ENCODE data around the gene LTBP1. TPM values are rescaled to one million over a fixed set of nuclear protein-coding genes. Genes with fewer than 3 reads are reported as not detected.

The LTBP1 gene
- total RNA-seq, 1 experiment from 2014 or later: 12.5 TPM

- POLR2A ChIA-PET: no interaction called here
- H3K27ac ChIP-seq (ENCODE audit: low read length): no peak overlapping the region
- no TSS peak for BruUV-seq (replicated peaks)
- in situ Hi-C loops (cut with HindIII; ENCODE audit: low pct_unique_long_range_greater_than_20kb, low sequenced_read_pairs) (no loop called here), intact Hi-C loops (cut with micrococcal nuclease; ENCODE audit: unreplicated experiment) (no loop called here)
- DNase-seq (ENCODE audit: low read depth, low spot score) (no peak), ATAC-seq (no peak)
- no peaks in the 10 kb centered on the region; the same call in 1 of the 2 replicates for H3K4me1 ChIP-seq (ENCODE audit: control insufficient read depth, insufficient read depth, low read length)
- no peak overlapping the region for H3K4me3 ChIP-seq (ENCODE audit: low read depth in 2 of 2, low read length in 2 of 2)
- no peaks in the 10 kb centered on the region for H3K36me3 ChIP-seq (ENCODE audit: control insufficient read depth, insufficient read depth, low read length)
- no peaks in the 10 kb centered on the region for H3K27me3 ChIP-seq (ENCODE audit: control insufficient read depth, insufficient read depth, low read length)
- H3K9me3 ChIP-seq (ENCODE audit: control insufficient read depth, insufficient read depth, low read depth, low read length): no peaks in the 10 kb centered on the region
- TF ChIP-seq CTCF (IDR thresholded peaks at IDR 0.05) (no peak), TCF7L2 (IDR thresholded peaks at IDR 0.05; ENCODE audit: low read depth, low read length) (no peak), REST (IDR thresholded peaks at IDR 0.05; ENCODE audit: insufficient read depth in 1 of 2, low read depth in 2 of 2, low read length in 1 of 2) (no peak), POLR2AphosphoS5 (IDR thresholded peaks at IDR 0.05; ENCODE audit: low read depth, low read length) (no peak), SIN3A (IDR thresholded peaks at IDR 0.05; ENCODE audit: borderline replicate concordance, insufficient read depth, low read depth, low read length) (no peak)
- CTCF ChIA-PET: no interaction called here
Observed at GRCh38 chr2:33214857-33215256, 268.1 kb downstream of the LTBP1 start.

- Histone ChIP-seq H3K4me3 (ENCODE audit: low read depth in 2 of 2, low read length in 2 of 2) (no peak overlapping the region), H3K36me3 (ENCODE audit: control insufficient read depth, insufficient read depth, low read length) (no peaks in the 10 kb centered on the region), H3K9me3 (ENCODE audit: control insufficient read depth, insufficient read depth, low read depth, low read length) (no peaks in the 10 kb centered on the region), H3K4me1 (ENCODE audit: control insufficient read depth, insufficient read depth, low read length) (no peaks in the 10 kb centered on the region; the same call in 1 of the 2 replicates), H3K27ac (ENCODE audit: low read length) (no peak overlapping the region), H3K27me3 (ENCODE audit: control insufficient read depth, insufficient read depth, low read length) (no peaks in the 10 kb centered on the region)
- BruUV-seq (replicated peaks): no TSS peak
- no peak for DNase-seq (ENCODE audit: low read depth, low spot score)
- intact Hi-C loops (cut with micrococcal nuclease; ENCODE audit: unreplicated experiment): no loop called here
- TF ChIP-seq CTCF (IDR thresholded peaks at IDR 0.05) (no peak), POLR2AphosphoS5 (IDR thresholded peaks at IDR 0.05; ENCODE audit: low read depth, low read length) (no peak), REST (IDR thresholded peaks at IDR 0.05; ENCODE audit: insufficient read depth in 1 of 2, low read depth in 2 of 2, low read length in 1 of 2) (no peak), SIN3A (IDR thresholded peaks at IDR 0.05; ENCODE audit: borderline replicate concordance, insufficient read depth, low read depth, low read length) (no peak), TCF7L2 (IDR thresholded peaks at IDR 0.05; ENCODE audit: low read depth, low read length) (no peak)
- ChIA-PET POLR2A (no interaction called here), CTCF (no interaction called here)
- in situ Hi-C loops (cut with HindIII; ENCODE audit: low pct_unique_long_range_greater_than_20kb, low sequenced_read_pairs): no loop called here
- no peak for ATAC-seq
Observed at GRCh38 chr2:33215299-33215698, 268.5 kb downstream of the LTBP1 start.

Measured in Panc1 (cell line).